CD4-positive, alpha-beta T cell (primary cell): ENCODE data around the gene RABEP2. TPM values are rescaled to one million over a fixed set of nuclear protein-coding genes. Genes with fewer than 3 reads are reported as not detected.

Experiments used
- ATAC-seq: fragments of 200-7000 bp; cut with Tn5 transposase; one replicate; pipeline ENCODE4 v1.10.0; 2022; ENCODE audit warnings: mild to moderate bottlenecking; ENCODE audit not compliant: poor library complexity
- CTCF ChIA-PET: fragments of 350-600 bp; sonication (Branson Sonifier 250); formaldehyde crosslinking; loops from one replicate; lab custom pipeline; 2021; ENCODE audit warnings: antibody characterized with exemption, inconsistent platforms; lab: Charles Lee
- POLR2A ChIA-PET: fragments of 350-600 bp; sonication (Branson Sonifier 250); formaldehyde crosslinking; loops from one replicate; lab custom pipeline; 2021; ENCODE audit warnings: antibody characterized with exemption, inconsistent platforms; lab: Charles Lee
- DNase-seq, 14 experiments: peaks; one replicate each; pipeline ENCODE4 v3.0.0-alpha.2; 2013 to 2020; ENCODE audit warnings: mixed read lengths in 2 of 14
- H3K27ac ChIP-seq, 2 donors: one replicate each; pipeline versions ENCODE4 v1.5.1 to v1.7.0; 2013; ENCODE audit warnings: low read length in 2 of 2, low read depth in 1 of 2, mild to moderate bottlenecking in 1 of 2
- H3K27me3 ChIP-seq, 2 experiments: 1 replicate in 1 of 2; 2 replicates in 1 of 2; pipeline versions ENCODE4 v1.6.1 to v1.7.0; 2013; ENCODE audit warnings: low read length in 2 of 2, control low read depth in 1 of 2, mild to moderate bottlenecking in 1 of 2, moderate library complexity in 1 of 2; ENCODE audit not compliant: insufficient read depth in 2 of 2, control insufficient read depth in 1 of 2
- H3K36me3 ChIP-seq: one replicate; pipeline ENCODE4 v1.6.1; 2013; ENCODE audit warnings: low read length, control low read depth; ENCODE audit not compliant: insufficient read depth
- H3K4me1 ChIP-seq: one replicate; pipeline ENCODE4 v1.6.1; 2013; ENCODE audit warnings: low read length, control low read depth; ENCODE audit not compliant: insufficient read depth
- H3K4me3 ChIP-seq: one replicate; pipeline ENCODE4 v1.5.1; 2013; ENCODE audit warnings: mild to moderate bottlenecking, low read length, moderate library complexity
- H3K9me3 ChIP-seq, 2 experiments: 1 replicate in 1 of 2; 2 replicates in 1 of 2; pipeline versions ENCODE4 v1.6.1 to v1.7.0; 2013; ENCODE audit warnings: low read length in 2 of 2, mild to moderate bottlenecking in 2 of 2, control low read depth in 1 of 2, moderate library complexity in 1 of 2; ENCODE audit not compliant: control insufficient read depth in 1 of 2, insufficient read depth in 1 of 2
- H3K27ac Mint-ChIP-seq: one replicate; pipeline ENCODE4 v1.8.0; 2020; ENCODE audit warnings: mixed read lengths
- H3K27me3 Mint-ChIP-seq: one replicate; pipeline ENCODE4 v1.8.0; 2021; ENCODE audit warnings: mixed read lengths
- H3K36me3 Mint-ChIP-seq: one replicate; pipeline ENCODE4 v1.8.0; 2021; ENCODE audit warnings: low read depth, mixed read lengths
- H3K4me1 Mint-ChIP-seq: one replicate; pipeline ENCODE4 v1.8.0; 2021; ENCODE audit warnings: low read depth, mixed read lengths
- H3K4me3 Mint-ChIP-seq: one replicate; pipeline ENCODE4 v1.8.0; 2020; ENCODE audit warnings: mild to moderate bottlenecking, mixed read lengths
- H3K9me3 Mint-ChIP-seq: one replicate; pipeline ENCODE4 v1.8.0; 2020; ENCODE audit warnings: mixed read lengths
- intact Hi-C, 2 experiments: fragments of 100-400 bp; cut with DNase I in 1 of 2; cut with micrococcal nuclease in 1 of 2; formaldehyde crosslinking; loops; one replicate each; pipeline versions ENCODE4 v1.15.1 to v1.9.0; 2023 to 2025; cut with DNase I, micrococcal nuclease
- total RNA-seq, 174 experiments: library from RNA in 2 of 174; stranded (reverse) in 2 of 174; gene quantifications; one replicate each; pipeline ENCODE4 v1.2.3 and lab custom pipeline; 2021 to 2026
- TF ChIP-seq, protein P1 (sequence below): fragments of 200-600 bp; IDR thresholded peaks from one replicate; pipeline ENCODE4 v1.8.0; 2022; ENCODE audit warnings: antibody characterized with exemption, mild to moderate bottlenecking

The RABEP2 gene
- total RNA-seq, 2 experiments from 2014 or later = 23.3 to 23.4 TPM

DNA sequence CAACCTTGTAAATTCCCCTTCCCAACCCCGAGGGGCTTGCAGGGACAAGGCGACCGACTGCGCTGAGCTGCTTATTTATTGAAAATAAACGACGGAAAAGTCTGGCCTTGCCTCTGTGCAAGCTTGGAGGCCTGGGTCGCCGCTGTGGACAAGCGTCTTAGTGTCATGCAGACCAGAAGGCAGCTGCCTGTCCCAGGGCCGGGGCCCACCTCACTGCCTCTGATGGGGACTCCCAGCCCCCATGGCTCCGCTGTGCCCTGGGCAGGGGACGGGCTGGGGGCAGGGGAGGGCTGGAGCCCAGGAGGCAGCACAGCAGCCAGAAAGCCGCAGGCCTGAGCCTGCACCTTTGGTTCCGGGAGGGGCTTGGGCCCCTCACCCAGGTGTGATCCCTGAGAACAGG, 20.7 kb downstream of the RABEP2 start:
- H3K4me3 ChIP-seq = no peak overlapping the region
- Mint-ChIP-seq H3K4me3 (no peak overlapping the region), H3K27ac (no peak overlapping the region), H3K9me3 (no peaks in the 10 kb centered on the region), H3K4me1 (no peaks in the 10 kb centered on the region), H3K36me3 (no peaks in the 10 kb centered on the region), H3K27me3 (no peaks in the 10 kb centered on the region)
- DNase-seq = no peak
- H3K9me3 ChIP-seq = no peaks in the 10 kb centered on the region
- H3K4me1 ChIP-seq = no peaks in the 10 kb centered on the region
- TF ChIP-seq, protein P1, sequence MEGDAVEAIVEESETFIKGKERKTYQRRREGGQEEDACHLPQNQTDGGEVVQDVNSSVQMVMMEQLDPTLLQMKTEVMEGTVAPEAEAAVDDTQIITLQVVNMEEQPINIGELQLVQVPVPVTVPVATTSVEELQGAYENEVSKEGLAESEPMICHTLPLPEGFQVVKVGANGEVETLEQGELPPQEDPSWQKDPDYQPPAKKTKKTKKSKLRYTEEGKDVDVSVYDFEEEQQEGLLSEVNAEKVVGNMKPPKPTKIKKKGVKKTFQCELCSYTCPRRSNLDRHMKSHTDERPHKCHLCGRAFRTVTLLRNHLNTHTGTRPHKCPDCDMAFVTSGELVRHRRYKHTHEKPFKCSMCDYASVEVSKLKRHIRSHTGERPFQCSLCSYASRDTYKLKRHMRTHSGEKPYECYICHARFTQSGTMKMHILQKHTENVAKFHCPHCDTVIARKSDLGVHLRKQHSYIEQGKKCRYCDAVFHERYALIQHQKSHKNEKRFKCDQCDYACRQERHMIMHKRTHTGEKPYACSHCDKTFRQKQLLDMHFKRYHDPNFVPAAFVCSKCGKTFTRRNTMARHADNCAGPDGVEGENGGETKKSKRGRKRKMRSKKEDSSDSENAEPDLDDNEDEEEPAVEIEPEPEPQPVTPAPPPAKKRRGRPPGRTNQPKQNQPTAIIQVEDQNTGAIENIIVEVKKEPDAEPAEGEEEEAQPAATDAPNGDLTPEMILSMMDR = no peak
- CTCF ChIA-PET = no interaction called here
- POLR2A ChIA-PET = no interaction called here
- H3K36me3 ChIP-seq = peaks cover 21% of the 10 kb centered on the region
- no peaks in the 10 kb centered on the region for H3K27me3 ChIP-seq
- no peak overlapping the region for H3K27ac ChIP-seq
- ATAC-seq = no peak
- intact Hi-C loops = no loop called here

DNA sequence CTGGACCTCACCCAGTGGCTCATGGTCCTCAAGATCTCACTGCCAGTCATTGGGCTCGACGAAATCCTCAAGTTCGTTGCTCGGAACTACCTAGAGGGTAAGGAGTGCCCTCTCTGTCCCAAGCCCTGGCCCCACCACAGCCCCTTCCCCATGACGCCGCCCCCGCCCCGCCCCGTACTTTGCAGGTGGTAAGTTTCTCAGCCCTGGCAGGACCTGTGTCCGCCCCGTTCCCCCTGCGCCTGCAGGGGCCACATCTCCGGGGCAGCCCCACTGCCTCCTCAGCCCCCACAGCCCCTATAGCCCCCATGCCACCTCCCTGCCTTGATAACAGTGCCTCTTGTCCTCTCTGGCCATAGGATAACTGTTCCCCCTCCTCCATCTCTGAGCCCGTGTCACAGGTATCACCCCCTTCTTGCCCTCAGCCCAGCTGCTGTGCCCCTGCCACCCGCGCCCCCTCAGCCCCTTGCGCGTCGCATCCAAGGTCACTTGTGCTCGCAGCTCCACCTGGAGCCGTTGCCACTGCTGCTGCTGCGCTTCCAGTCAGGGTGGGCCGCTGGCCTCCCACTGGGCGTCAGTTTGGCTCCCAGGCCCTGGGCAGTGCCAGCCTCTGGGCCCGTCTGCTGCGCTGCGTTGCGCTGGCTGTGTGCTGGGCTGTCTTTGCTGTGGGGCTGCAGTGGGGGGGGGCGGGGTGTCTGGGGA, 21.5 kb downstream of the RABEP2 start:
- H3K27ac Mint-ChIP-seq = no peak overlapping the region

DNA sequence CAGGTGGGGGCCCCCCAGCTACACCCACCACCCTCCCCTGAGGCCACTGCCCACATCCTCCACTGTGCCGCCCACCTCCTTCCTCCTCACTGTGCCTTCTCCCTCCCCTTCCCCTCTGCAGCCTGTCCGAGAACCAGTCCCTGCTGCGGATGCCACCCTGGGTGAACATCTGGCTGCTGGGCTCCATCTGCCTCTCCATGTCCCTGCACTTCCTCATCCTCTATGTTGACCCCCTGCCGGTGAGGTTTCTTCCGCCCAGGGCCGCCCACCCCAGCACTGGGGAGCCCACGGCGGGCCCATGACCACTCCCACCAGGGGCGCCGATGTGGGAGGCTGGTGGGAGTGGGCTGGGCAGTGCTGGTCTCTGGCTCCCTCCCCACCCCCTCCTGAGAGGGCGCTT, 22.1 kb downstream of the RABEP2 start:
- Histone ChIP-seq H3K4me3 (no peak overlapping the region), H3K36me3 (peaks cover 13% of the 10 kb centered on the region), H3K9me3 (no peaks in the 10 kb centered on the region), H3K27me3 (no peaks in the 10 kb centered on the region), H3K4me1 (no peaks in the 10 kb centered on the region), H3K27ac (no peak overlapping the region)
- Mint-ChIP-seq H3K36me3 (no peaks in the 10 kb centered on the region), H3K9me3 (no peaks in the 10 kb centered on the region), H3K27me3 (no peaks in the 10 kb centered on the region), H3K4me1 (no peaks in the 10 kb centered on the region), H3K27ac (no peak overlapping the region), H3K4me3 (no peak overlapping the region)
- CTCF ChIA-PET = no interaction called here
- TF ChIP-seq, protein P1 = no peak
- ATAC-seq = no peak
- POLR2A ChIA-PET = no interaction called here
- intact Hi-C loops = no loop called here
- DNase-seq = no peak

More for the DNA sequence above, 21.5 kb downstream of the RABEP2 start:
- H3K4me3 ChIP-seq = no peak overlapping the region
- POLR2A ChIA-PET = no interaction called here
- H3K9me3 Mint-ChIP-seq = no peaks in the 10 kb centered on the region
- intact Hi-C loops = no loop called here
- H3K9me3 ChIP-seq = no peaks in the 10 kb centered on the region
- CTCF ChIA-PET = no interaction called here
- H3K36me3 ChIP-seq = peaks cover 18% of the 10 kb centered on the region
- no peaks in the 10 kb centered on the region for H3K36me3 Mint-ChIP-seq
- H3K4me1 ChIP-seq = no peaks in the 10 kb centered on the region
- no peaks in the 10 kb centered on the region for H3K27me3 ChIP-seq
- TF ChIP-seq, protein P1 = no peak
- H3K4me3 Mint-ChIP-seq = no peak overlapping the region
- DNase-seq (no peak), ATAC-seq (no peak)
- no peaks in the 10 kb centered on the region for H3K27me3 Mint-ChIP-seq
- H3K27ac ChIP-seq = no peak overlapping the region
- no peaks in the 10 kb centered on the region for H3K4me1 Mint-ChIP-seq
